Measurements from ENCODE around the gene KLK11.

GRCh38 chr19:51003316-51003715, 23.1 kb downstream of the KLK11 start:
- TF ChIP-seq ZNF70 (CRISPR knock-in tag; IDR thresholded peaks at IDR 0.05) = no peak
- no peak for TF ChIP-seq ZFP30 (CRISPR knock-in tag; IDR thresholded peaks at IDR 0.05)
- no peak for TF ChIP-seq BACH2 (CRISPR knock-in tag; IDR thresholded peaks at IDR 0.05; ENCODE audit: borderline replicate concordance)
- no peak for TF ChIP-seq ZFP3 (CRISPR knock-in tag; IDR thresholded peaks at IDR 0.05)
- TF ChIP-seq RARB (CRISPR knock-in tag; IDR thresholded peaks at IDR 0.05) = no peak
- no peak for TF ChIP-seq ISL1 (CRISPR knock-in tag; IDR thresholded peaks at IDR 0.05)
- no peak for TF ChIP-seq SNAI2 (CRISPR knock-in tag; IDR thresholded peaks at IDR 0.05)
- no peak for TF ChIP-seq GLIS3 (CRISPR knock-in tag; IDR thresholded peaks at IDR 0.05)
- TF ChIP-seq ZNF8 (CRISPR knock-in tag; IDR thresholded peaks at IDR 0.05) = no peak
- no peak for TF ChIP-seq OSR1 (CRISPR knock-in tag; IDR thresholded peaks at IDR 0.05)
- TF ChIP-seq ARNTL (CRISPR knock-in tag; IDR thresholded peaks at IDR 0.05; ENCODE audit: borderline replicate concordance, low read depth) = no peak
- TF ChIP-seq POU6F1 (CRISPR knock-in tag; IDR thresholded peaks at IDR 0.05; ENCODE audit: borderline replicate concordance, low read depth) = no peak
- no peak for TF ChIP-seq PATZ1 (CRISPR knock-in tag; IDR thresholded peaks at IDR 0.05; ENCODE audit: borderline replicate concordance)
